Mucosa of rectum (tissue), 2 donors: ENCODE results near the gene KRTCAP3.
A peak's percentile ranks its signal among the peaks of the same experiment; 100 is the strongest.
"Not testable (repeated sequence)": the region's sequence is repeated elsewhere in the genome, so short reads cannot be mapped to it uniquely, and the experiment has no call there.

Experiments
- H3K27ac ChIP-seq, 2 donors: one replicate each; pipeline ENCODE4 v1.7.0; 2013; ENCODE audit warnings: inconsistent platforms in 2 of 2, low read depth in 2 of 2, low read length in 2 of 2
- H3K27me3 ChIP-seq, 2 donors: one replicate each; pipeline ENCODE4 v1.7.0; 2013; ENCODE audit warnings: low read length in 2 of 2; ENCODE audit not compliant: control insufficient read depth in 2 of 2, insufficient read depth in 2 of 2
- H3K36me3 ChIP-seq, 2 donors: one replicate each; pipeline ENCODE4 v1.7.0; 2013; ENCODE audit warnings: low read length in 2 of 2; ENCODE audit not compliant: control insufficient read depth in 2 of 2, insufficient read depth in 2 of 2
- H3K4me1 ChIP-seq, 2 donors: one replicate each; pipeline ENCODE4 v1.7.0; 2013; ENCODE audit warnings: low read length in 2 of 2, mild to moderate bottlenecking in 1 of 2; ENCODE audit not compliant: control insufficient read depth in 2 of 2, insufficient read depth in 2 of 2
- H3K4me3 ChIP-seq, 2 donors: one replicate each; pipeline ENCODE4 v1.7.0; 2013; ENCODE audit warnings: low read length in 2 of 2
- H3K9ac ChIP-seq, 2 donors: one replicate each; pipeline ENCODE4 v1.7.0; 2013; ENCODE audit warnings: low read length in 2 of 2, low read depth in 1 of 2, mild to moderate bottlenecking in 1 of 2
- H3K9me3 ChIP-seq, 2 donors: one replicate each; pipeline ENCODE4 v1.7.0; 2013; ENCODE audit warnings: low read length in 2 of 2; ENCODE audit not compliant: control insufficient read depth in 2 of 2
- donor health status: healthy.
- donor health status: Normal muscosa, but diverticular disease.

KRTCAP3 gene

GRCh38 chr2:27416151-27416550 lies 26.0 kb upstream of the KRTCAP3 start:
- no peaks in the 10 kb centered on the region for H3K4me1 ChIP-seq
- no peaks in the 10 kb centered on the region for H3K27me3 ChIP-seq
- no peak overlapping the region for H3K9ac ChIP-seq
- H3K36me3 ChIP-seq = no peaks in the 10 kb centered on the region
- no peaks in the 10 kb centered on the region for H3K9me3 ChIP-seq
- H3K4me3 ChIP-seq = no peak overlapping the region
- H3K27ac ChIP-seq = no peak overlapping the region

- Histone ChIP-seq H3K9me3 (no peaks in the 10 kb centered on the region), H3K9ac (no peak overlapping the region), H3K4me1 (no peaks in the 10 kb centered on the region), H3K27ac (no peak overlapping the region), H3K27me3 (no peaks in the 10 kb centered on the region), H3K4me3 (no peak overlapping the region), H3K36me3 (no peaks in the 10 kb centered on the region)
Observed at GRCh38 chr2:27420996-27421395, 21.2 kb upstream of the KRTCAP3 start.

- H3K4me1 ChIP-seq = no peaks in the 10 kb centered on the region
- no peaks in the 10 kb centered on the region for H3K27me3 ChIP-seq
- H3K4me3 ChIP-seq = no peak overlapping the region
- no peak overlapping the region for H3K9ac ChIP-seq
- H3K27ac ChIP-seq = no peak overlapping the region
- no peaks in the 10 kb centered on the region for H3K36me3 ChIP-seq
- H3K9me3 ChIP-seq = no peaks in the 10 kb centered on the region
Observed at GRCh38 chr2:27421660-27422250, 20.4 kb upstream of the KRTCAP3 start.

GRCh38 chr2:27422958-27423357 lies 19.2 kb upstream of the KRTCAP3 start:
- H3K36me3 ChIP-seq = no peaks in the 10 kb centered on the region
- peaks cover 3% of the 10 kb centered on the region in 2 donors for H3K4me1 ChIP-seq
- H3K9me3 ChIP-seq = no peaks in the 10 kb centered on the region
- H3K27me3 ChIP-seq = no peaks in the 10 kb centered on the region
- H3K4me3 ChIP-seq = no peak overlapping the region
- H3K27ac ChIP-seq = no peak overlapping the region
- no peak overlapping the region for H3K9ac ChIP-seq

DNA sequence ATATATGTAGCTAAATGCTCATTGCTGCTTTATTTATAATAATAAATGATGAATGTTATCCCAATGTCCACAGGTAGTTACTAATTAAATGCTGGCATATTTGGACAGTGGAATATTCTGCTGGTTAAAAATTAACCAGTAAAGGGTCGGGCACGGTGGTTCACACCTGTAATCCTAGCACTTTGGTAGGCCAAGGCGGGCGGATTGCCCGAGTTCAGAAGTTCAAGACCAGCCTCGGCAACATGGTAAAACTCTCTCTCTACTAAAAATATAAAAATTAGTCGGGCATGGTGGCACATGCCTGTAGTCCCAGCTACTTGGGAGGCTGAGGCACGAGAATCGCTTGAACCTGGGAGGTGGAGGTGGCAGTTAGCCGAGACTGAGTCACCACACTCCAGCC lies 17.1 kb upstream of the KRTCAP3 start:
- not testable (repeated sequence) for H3K9me3 ChIP-seq, H3K27me3 ChIP-seq, H3K36me3 ChIP-seq, H3K4me3 ChIP-seq, H3K27ac ChIP-seq, H3K9ac ChIP-seq
- peaks cover 7 to 10% of the 10 kb centered on the region in 2 donors for H3K4me1 ChIP-seq

GRCh38 chr2:27427863-27428212 lies 14.3 kb upstream of the KRTCAP3 start:
- peak overlapping the region; percentile 99 for H3K27ac ChIP-seq
- peak overlapping the region; percentile 90 to 95 for H3K4me3 ChIP-seq
- no peaks in the 10 kb centered on the region for H3K36me3 ChIP-seq
- H3K9ac ChIP-seq = peak overlapping the region; percentile 94 to 99
- no peaks in the 10 kb centered on the region for H3K27me3 ChIP-seq
- peaks cover 9 to 20% of the 10 kb centered on the region in 2 donors for H3K4me1 ChIP-seq
- no peaks in the 10 kb centered on the region for H3K9me3 ChIP-seq

DNA sequence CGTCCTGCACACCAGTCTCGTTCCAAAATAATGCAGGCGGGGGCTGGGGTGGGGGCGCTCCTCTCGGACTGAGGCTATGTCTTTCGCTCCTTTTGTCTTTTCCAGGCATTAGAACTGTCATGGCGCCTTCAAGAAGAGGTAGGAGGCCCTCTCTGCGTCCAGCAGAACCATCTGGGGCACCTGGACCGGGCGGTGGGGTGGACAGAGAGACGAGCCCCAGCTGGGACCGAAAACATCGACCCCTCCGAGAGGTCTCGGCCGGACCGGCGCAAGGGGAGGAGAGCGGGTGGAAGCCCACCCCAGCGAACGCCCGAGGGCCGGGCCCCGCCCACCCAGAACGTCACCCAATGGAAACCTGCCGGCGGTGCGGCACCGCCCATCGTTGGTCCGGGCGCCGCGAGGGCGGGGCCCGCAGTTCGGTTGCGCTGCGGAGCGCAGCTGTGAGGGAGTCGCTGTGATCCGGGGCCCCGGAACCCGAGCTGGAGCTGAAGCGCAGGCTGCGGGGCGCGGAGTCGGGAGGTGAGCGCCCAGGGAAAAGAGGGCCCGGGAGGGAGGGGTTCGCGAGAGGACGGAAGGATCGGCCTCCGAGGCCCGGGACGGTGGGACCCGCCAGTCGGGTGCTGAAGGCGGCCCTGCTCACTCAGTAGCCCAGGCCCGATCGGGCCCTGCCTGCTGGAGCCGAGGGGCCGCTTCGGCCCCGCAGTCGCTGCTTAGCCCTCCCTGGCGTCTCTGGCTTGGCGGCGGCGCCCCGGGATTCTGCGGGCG lies 13.8 kb upstream of the KRTCAP3 start, which contains the start of gene NRBP1:
NRBP1 (plus strand) TSS at position 419 of the 765 bp plus-strand sequence. CDS start 4,643 bp downstream, outside the sequence.
- H3K27ac ChIP-seq = peak within 1 kb of the TSS; percentile 99
- H3K9me3 ChIP-seq = no peaks in the 10 kb centered on the region
- peak within 1 kb of the TSS; percentile 99 for H3K9ac ChIP-seq
- peaks cover 3% of the 10 kb centered on the region in 2 donors for H3K36me3 ChIP-seq
- no peaks in the 10 kb centered on the region for H3K27me3 ChIP-seq
- peak within 1 kb of the TSS; percentile 90 to 95 for H3K4me3 ChIP-seq
- peaks cover 9 to 20% of the 10 kb centered on the region in 2 donors for H3K4me1 ChIP-seq

- peak overlapping the region; percentile 90 to 95 for H3K4me3 ChIP-seq
- peak overlapping the region; percentile 99 for H3K27ac ChIP-seq
- H3K4me1 ChIP-seq = peaks cover 9 to 20% of the 10 kb centered on the region in 2 donors
- no peaks in the 10 kb centered on the region for H3K9me3 ChIP-seq
- peaks cover 9 to 10% of the 10 kb centered on the region in 2 donors for H3K36me3 ChIP-seq
- H3K27me3 ChIP-seq = no peaks in the 10 kb centered on the region
- peak overlapping the region; percentile 99 for H3K9ac ChIP-seq
Observed at GRCh38 chr2:27428978-27429541, 13.1 kb upstream of the KRTCAP3 start.

DNA sequence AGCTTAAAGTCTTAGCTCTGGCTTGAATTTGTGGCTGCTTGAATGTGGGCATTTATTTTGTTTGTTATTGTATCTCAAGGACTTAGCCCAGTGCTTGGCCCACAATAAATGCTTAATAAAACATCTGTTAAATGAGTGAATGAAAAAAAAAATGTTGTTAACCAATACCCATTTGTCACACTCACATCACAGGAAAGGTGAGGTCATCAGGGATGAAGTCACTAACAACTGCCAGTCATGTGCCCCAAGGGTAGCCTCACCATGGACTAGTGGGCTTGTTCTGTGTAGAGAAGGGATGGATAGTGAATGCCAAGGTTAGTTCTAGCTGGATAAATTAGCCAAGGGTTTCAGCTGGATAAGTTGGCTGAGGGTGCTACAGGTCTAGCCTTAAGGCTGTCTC lies 10.8 kb upstream of the KRTCAP3 start:
- no peak overlapping the region for H3K9ac ChIP-seq
- H3K9me3 ChIP-seq = no peaks in the 10 kb centered on the region
- H3K27me3 ChIP-seq = no peaks in the 10 kb centered on the region
- peaks cover 9 to 20% of the 10 kb centered on the region in 2 donors for H3K4me1 ChIP-seq
- H3K36me3 ChIP-seq = peaks cover 33% of the 10 kb centered on the region in 2 donors
- no peak overlapping the region for H3K27ac ChIP-seq
- no peak overlapping the region for H3K4me3 ChIP-seq

- Histone ChIP-seq H3K4me3 (no peak overlapping the region), H3K36me3 (peaks cover 66 to 68% of the 10 kb centered on the region in 2 donors), H3K9me3 (no peaks in the 10 kb centered on the region), H3K9ac (no peak overlapping the region), H3K27me3 (no peaks in the 10 kb centered on the region), H3K4me1 (peaks cover 0 to 6% of the 10 kb centered on the region in 2 donors), H3K27ac (no peak overlapping the region)
Observed at GRCh38 chr2:27435628-27436027, 6.6 kb upstream of the KRTCAP3 start.
